ENCODE results near the gene PLD1. TPM values are rescaled to one million over a fixed set of nuclear protein-coding genes. Genes with fewer than 3 reads are reported as not detected.
A peak's percentile ranks its signal among the peaks of the same experiment; 100 is the strongest.

The PLD1 gene
- total RNA-seq, 1 donor from 2014 or later, result 59.5 TPM

DNA sequence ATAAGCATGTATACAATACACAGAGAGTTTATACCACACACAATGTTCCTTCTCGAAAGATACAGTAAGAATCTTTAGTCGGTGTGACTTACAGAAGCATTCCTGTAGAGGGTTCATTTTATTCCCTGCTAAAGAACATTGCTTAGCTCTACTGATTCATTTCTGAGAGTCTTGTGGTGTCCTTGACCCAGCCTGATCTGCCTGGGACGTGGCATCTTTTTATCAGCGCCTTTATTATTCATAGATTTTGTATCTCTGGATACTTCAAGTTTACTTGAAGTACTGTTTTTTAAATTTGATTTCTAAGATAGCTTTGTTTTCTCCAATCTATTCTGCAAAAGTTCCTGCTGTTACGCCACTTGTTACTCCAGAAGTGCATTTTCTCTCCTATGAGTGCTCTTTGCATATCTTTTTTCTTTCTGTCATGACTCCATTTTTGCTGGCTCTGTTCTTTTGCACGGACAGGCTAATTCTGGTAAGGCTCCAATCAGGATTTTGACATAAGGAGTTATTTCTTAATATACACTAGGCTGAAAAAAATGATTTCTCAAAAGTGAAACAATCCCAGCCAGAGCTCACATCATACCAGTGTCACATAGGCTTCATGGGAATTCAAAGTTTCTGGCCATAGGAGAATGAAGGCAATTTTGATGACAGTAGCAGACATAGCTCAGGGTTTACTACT lies 235.6 kb downstream of the PLD1 start:
- Histone ChIP-seq H3K27ac (replicated peaks) (no peak overlapping the region), H3K4me3 (no peak overlapping the region), H3K4me1 (no peaks in the 10 kb centered on the region), H3K9me3 (replicated peaks) (no peaks in the 10 kb centered on the region), H3K36me3 (no peaks in the 10 kb centered on the region), H3K27me3 (ENCODE audit: low read depth) (no peaks in the 10 kb centered on the region)
- intact Hi-C loops (cut with micrococcal nuclease), result no loop called here
- TF ChIP-seq, protein P1, sequence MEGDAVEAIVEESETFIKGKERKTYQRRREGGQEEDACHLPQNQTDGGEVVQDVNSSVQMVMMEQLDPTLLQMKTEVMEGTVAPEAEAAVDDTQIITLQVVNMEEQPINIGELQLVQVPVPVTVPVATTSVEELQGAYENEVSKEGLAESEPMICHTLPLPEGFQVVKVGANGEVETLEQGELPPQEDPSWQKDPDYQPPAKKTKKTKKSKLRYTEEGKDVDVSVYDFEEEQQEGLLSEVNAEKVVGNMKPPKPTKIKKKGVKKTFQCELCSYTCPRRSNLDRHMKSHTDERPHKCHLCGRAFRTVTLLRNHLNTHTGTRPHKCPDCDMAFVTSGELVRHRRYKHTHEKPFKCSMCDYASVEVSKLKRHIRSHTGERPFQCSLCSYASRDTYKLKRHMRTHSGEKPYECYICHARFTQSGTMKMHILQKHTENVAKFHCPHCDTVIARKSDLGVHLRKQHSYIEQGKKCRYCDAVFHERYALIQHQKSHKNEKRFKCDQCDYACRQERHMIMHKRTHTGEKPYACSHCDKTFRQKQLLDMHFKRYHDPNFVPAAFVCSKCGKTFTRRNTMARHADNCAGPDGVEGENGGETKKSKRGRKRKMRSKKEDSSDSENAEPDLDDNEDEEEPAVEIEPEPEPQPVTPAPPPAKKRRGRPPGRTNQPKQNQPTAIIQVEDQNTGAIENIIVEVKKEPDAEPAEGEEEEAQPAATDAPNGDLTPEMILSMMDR (IDR thresholded peaks at IDR 0.05; ENCODE audit: borderline replicate concordance), result no peak
- DNase-seq, result no peak

DNA sequence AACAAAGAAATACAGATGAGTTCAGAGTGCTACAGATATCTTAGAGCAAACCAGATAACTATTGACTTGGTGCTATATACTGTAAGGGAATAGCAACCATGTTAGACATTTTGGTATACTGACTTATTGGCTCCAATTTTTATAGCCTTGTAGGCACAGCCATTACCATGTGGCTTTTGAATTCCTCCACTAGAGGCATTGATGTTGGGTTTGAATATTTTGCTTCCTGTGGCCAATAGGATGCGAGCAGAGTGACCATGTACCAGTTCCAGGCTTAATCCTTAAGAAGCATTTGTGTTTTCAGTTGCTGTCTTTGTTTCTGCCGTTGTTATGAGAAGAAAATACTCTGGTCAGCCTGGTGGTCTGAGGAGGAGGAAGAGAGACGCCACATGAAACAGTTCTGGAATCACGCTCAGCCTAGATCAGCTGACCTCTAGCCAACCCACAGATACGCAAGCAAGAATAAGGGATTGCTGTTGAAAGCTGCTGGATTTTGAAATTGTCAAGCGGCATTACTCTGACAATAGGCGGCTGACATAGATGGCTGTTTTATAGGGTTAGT lies 240.6 kb downstream of the PLD1 start:
- TF ChIP-seq, protein P1 (IDR thresholded peaks at IDR 0.05; ENCODE audit: borderline replicate concordance), result no peak
- no peaks in the 10 kb centered on the region for H3K9me3 ChIP-seq (replicated peaks)
- no peak overlapping the region for H3K27ac ChIP-seq (replicated peaks)
- H3K36me3 ChIP-seq, result no peaks in the 10 kb centered on the region
- intact Hi-C loops (cut with micrococcal nuclease), result loop anchor here (5.0 to 10.0 kb wide), 3 partner anchors 415 to 607 kb away; no protein-coding TSS in a partner anchor
- no peak overlapping the region for H3K4me3 ChIP-seq
- H3K27me3 ChIP-seq (ENCODE audit: low read depth), result no peaks in the 10 kb centered on the region
- DNase-seq, result no peak
- H3K4me1 ChIP-seq, result peaks cover 17% of the 10 kb centered on the region

- peaks cover 20% of the 10 kb centered on the region for H3K4me1 ChIP-seq
- no peak overlapping the region for H3K27ac ChIP-seq (replicated peaks)
- no peak overlapping the region for H3K4me3 ChIP-seq
- no peaks in the 10 kb centered on the region for H3K36me3 ChIP-seq
- TF ChIP-seq, protein P1 (IDR thresholded peaks at IDR 0.05; ENCODE audit: borderline replicate concordance), result no peak
- no peak for DNase-seq
- H3K27me3 ChIP-seq (ENCODE audit: low read depth), result no peaks in the 10 kb centered on the region
- no peaks in the 10 kb centered on the region for H3K9me3 ChIP-seq (replicated peaks)
- intact Hi-C loops (cut with micrococcal nuclease), result loop anchor here (5.0 to 10.0 kb wide), 3 partner anchors 414 to 606 kb away; no protein-coding TSS in a partner anchor
These were observed 241.5 kb downstream of the PLD1 start for GRCh38 chr3:171568766-171569165.

DNA sequence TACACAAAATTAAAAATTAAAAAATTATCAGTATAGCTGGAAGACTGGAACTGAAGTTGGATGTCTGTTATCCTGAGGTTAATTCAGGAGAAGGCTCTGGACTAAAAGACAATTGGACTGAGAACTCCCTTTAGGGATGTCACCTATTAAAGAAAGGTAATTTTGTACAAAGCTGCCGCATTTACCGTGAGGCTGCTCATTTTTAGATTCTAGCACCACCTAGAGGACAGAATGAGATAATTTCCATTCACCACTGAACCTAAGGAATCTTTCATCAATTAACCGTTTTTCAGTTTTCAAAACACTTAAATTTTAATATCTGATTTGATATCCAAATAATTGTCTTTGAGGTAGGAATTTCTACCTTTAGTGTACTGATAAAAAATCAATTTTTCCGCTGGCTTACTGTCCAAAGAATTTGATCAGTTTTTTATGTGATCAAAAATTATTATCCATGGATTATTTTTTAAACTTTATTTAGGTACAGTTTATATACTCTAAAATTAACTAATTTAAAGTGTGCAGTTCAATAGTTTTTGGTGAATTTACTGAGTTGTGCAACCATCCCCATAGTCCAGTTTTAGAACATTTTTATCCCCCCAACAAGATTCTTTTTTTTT lies 243.4 kb downstream of the PLD1 start:
- Histone ChIP-seq H3K36me3 (no peaks in the 10 kb centered on the region), H3K4me3 (no peak overlapping the region), H3K4me1 (peaks cover 20% of the 10 kb centered on the region), H3K27ac (replicated peaks) (no peak overlapping the region), H3K27me3 (ENCODE audit: low read depth) (no peaks in the 10 kb centered on the region), H3K9me3 (replicated peaks) (no peaks in the 10 kb centered on the region)
- DNase-seq, result no peak
- intact Hi-C loops (cut with micrococcal nuclease), result loop anchor here (5.0 to 10.0 kb wide), 3 partner anchors 412 to 605 kb away; no protein-coding TSS in a partner anchor
- TF ChIP-seq, protein P1 (IDR thresholded peaks at IDR 0.05; ENCODE audit: borderline replicate concordance), result peak; percentile 80

- Histone ChIP-seq H3K4me3 (no peak overlapping the region), H3K27ac (replicated peaks) (no peak overlapping the region), H3K27me3 (ENCODE audit: low read depth) (no peaks in the 10 kb centered on the region), H3K4me1 (peaks cover 20% of the 10 kb centered on the region), H3K36me3 (no peaks in the 10 kb centered on the region), H3K9me3 (replicated peaks) (no peaks in the 10 kb centered on the region)
- DNase-seq, result no peak
- intact Hi-C loops (cut with micrococcal nuclease), result loop anchor here (5.0 to 10.0 kb wide), 3 partner anchors 411 to 603 kb away; no protein-coding TSS in a partner anchor
- TF ChIP-seq, protein P1 (IDR thresholded peaks at IDR 0.05; ENCODE audit: borderline replicate concordance), result no peak
These were observed 244.7 kb downstream of the PLD1 start for GRCh38 chr3:171565481-171566058.
